ENCODE data around the gene PRDX2.

The PRDX2 gene

DNA sequence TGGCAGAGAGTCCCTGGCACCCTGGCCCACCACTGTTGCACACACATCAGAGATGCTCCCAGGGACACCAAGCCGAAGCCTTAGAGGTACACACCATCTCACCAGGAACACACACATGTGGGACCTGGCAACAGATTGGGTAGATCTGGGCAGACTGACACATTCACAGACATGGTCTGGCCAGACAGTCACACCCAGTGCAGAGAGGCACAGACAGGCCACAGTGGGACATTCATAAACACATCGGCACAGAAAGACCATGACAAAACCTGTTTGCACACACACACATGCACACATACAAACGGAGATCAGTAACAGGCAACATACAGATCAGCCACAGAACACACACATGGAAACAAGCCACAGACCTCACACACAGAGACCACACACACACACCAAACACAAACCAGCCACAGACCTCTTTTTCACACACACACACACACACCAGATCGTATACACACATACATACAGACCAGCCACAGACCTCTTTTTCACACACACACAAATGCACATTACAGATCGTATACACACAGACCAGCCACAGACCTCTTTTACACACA, 16.6 kb downstream of the PRDX2 start:
- TF ChIP-seq FOXP2 (optimal IDR thresholded peaks at IDR 0.05; ENCODE audit: borderline replicate concordance, extremely low read depth, extremely low read length, insufficient read depth): no peak
- no peak for TF ChIP-seq POLR2AphosphoS5 (IDR thresholded peaks at IDR 0.05; ENCODE audit: low read depth, low read length)

DNA sequence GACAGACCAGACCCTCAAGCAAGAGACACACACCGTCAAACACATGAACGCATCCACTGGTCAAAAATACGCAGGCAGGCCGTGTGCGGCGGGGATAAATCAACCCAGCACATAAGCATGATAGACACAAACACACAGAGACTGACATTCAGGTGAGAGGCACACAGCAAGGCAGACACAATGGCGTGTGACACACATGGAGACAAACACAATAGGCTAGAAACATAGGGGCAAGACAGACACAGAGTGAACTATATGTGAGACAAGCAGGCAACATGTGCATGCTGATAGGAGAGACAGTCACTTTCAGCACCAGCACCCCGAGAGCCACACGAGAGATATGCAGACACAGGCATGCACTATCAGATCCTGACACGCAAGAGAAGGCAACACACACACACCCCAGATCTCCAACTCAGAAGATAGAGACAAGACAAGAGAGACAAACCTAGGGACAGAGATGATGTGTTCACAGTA, 17.2 kb downstream of the PRDX2 start:
- TF ChIP-seq POLR2AphosphoS5 (IDR thresholded peaks at IDR 0.05; ENCODE audit: low read depth, low read length): no peak
- no peak; the same call in 1 of the 2 replicates for TF ChIP-seq TAF1 (IDR thresholded peaks at IDR 0.05; ENCODE audit: borderline replicate concordance, insufficient read depth, low read length)

DNA sequence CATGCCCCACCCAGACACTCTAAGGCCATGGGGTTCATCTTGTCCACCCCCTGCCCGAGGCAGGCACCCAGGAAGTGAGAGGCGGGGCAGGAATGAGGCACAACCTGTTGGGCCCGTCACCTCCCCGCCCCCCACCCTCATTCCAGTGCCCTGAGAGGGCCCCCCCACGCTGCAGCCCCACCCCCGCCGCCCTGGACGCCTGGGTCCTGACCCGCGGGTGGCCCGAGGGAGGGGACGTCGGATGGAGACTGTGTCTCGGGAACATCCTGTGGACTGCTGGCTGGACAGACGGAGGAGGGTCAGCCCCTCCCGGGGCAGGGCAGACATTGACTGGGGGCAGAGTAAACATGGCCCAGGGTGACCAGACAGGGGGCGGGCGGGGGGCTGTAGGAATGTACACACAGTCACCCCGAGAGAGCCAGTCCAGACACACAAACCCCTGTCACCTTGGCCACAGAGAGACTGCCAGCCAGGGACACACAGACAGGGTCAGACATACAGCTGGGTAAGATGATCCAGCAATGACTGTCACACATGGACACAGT, 17.7 kb downstream of the PRDX2 start:
- TF ChIP-seq SIN3A (IDR thresholded peaks at IDR 0.05; ENCODE audit: borderline replicate concordance, insufficient read depth, low read length): no peak
- TF ChIP-seq FOXP2 (optimal IDR thresholded peaks at IDR 0.05; ENCODE audit: borderline replicate concordance, extremely low read depth, extremely low read length, insufficient read depth): no peak
- no peak for TF ChIP-seq POLR2AphosphoS5 (IDR thresholded peaks at IDR 0.05; ENCODE audit: low read depth, low read length)
- no peak for TF ChIP-seq TAF1 (IDR thresholded peaks at IDR 0.05; ENCODE audit: borderline replicate concordance, insufficient read depth, low read length)
- TF ChIP-seq, protein P1, sequence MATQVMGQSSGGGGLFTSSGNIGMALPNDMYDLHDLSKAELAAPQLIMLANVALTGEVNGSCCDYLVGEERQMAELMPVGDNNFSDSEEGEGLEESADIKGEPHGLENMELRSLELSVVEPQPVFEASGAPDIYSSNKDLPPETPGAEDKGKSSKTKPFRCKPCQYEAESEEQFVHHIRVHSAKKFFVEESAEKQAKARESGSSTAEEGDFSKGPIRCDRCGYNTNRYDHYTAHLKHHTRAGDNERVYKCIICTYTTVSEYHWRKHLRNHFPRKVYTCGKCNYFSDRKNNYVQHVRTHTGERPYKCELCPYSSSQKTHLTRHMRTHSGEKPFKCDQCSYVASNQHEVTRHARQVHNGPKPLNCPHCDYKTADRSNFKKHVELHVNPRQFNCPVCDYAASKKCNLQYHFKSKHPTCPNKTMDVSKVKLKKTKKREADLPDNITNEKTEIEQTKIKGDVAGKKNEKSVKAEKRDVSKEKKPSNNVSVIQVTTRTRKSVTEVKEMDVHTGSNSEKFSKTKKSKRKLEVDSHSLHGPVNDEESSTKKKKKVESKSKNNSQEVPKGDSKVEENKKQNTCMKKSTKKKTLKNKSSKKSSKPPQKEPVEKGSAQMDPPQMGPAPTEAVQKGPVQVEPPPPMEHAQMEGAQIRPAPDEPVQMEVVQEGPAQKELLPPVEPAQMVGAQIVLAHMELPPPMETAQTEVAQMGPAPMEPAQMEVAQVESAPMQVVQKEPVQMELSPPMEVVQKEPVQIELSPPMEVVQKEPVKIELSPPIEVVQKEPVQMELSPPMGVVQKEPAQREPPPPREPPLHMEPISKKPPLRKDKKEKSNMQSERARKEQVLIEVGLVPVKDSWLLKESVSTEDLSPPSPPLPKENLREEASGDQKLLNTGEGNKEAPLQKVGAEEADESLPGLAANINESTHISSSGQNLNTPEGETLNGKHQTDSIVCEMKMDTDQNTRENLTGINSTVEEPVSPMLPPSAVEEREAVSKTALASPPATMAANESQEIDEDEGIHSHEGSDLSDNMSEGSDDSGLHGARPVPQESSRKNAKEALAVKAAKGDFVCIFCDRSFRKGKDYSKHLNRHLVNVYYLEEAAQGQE (IDR thresholded peaks at IDR 0.05; ENCODE audit: insufficient read depth in 1 of 2, low read depth in 2 of 2, low read length in 2 of 2): no peak

DNA sequence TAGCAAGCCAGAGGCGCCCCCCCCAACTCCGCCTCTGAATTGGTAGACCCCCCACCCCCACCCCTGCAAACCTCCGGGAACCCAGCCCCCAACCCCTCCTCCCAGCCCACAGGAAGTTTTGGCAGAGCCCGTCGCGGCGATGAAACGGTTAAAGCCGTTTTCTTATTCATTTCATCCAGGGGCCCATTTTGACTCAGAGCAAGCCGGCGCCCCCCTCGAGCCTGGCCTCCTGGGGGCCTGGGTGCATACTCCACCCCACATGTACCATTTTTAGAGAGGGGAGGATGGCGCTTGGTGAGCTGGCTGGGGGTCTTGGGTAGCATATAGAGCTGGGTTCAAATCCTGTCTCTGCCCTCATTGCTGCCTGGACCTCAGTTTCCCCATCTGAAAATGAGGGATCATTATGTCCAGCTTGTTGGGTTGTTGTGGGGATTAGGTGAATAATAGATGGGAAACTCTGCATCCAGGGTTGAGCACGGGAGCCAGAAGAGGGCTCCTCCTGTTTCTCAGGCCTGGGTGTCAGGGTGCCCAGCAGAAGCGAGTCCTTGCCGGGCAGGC, 18.2 kb downstream of the PRDX2 start:
- no peak for TF ChIP-seq POLR2AphosphoS5 (IDR thresholded peaks at IDR 0.05; ENCODE audit: low read depth, low read length)
- TF ChIP-seq, protein P1 (IDR thresholded peaks at IDR 0.05; ENCODE audit: insufficient read depth in 1 of 2, low read depth in 2 of 2, low read length in 2 of 2): no peak
- TF ChIP-seq TAF1 (IDR thresholded peaks at IDR 0.05; ENCODE audit: borderline replicate concordance, insufficient read depth, low read length): no peak
- no peak for TF ChIP-seq SIN3A (IDR thresholded peaks at IDR 0.05; ENCODE audit: borderline replicate concordance, insufficient read depth, low read length)
- no peak for TF ChIP-seq FOXP2 (optimal IDR thresholded peaks at IDR 0.05; ENCODE audit: borderline replicate concordance, extremely low read depth, extremely low read length, insufficient read depth)

DNA sequence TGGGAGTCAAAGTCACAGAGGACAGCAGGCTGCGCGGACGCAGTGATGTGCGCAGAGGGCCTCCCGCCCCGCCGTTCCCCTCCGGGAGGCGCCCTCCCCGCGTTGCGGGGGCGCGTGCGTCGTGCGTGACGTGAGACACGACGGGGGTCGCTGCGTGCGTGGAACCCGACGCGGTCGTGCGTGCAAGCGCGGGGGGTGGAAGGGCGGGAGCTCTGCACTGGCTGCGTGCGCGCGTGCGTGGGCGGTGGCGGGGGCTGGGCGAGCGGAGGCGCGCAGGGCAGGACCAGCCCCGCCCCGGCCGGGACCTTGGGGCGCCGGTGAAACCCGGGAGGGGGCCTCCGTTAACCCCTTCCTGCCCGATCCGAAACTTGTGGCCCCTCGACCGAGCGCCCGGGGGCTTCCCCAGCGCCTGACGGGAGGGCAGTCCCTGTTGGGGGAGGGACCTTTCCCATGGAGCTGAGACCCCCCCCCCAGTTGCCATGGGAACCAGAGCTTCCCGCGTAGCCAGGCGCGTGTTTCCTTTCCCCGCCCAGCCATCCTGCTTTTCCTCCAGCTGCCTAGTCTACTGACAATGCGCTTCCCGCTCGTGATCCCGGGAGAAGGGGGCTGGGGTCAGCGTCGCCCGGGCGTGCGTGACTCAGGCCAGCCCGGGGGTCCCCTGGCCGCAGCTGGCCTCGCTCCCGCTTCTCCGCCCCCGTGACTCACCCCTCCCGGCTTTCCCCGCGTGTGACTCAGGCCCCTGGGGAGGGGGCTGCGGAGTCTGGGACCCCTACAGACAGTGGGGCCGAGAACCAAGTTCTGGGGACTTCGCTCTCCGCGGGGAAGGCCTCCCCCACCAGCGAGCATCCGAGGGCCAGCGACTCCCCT, 18.9 kb downstream of the PRDX2 start:
- TF ChIP-seq, protein P1 (IDR thresholded peaks at IDR 0.05; ENCODE audit: insufficient read depth in 1 of 2, low read depth in 2 of 2, low read length in 2 of 2): no peak
- peak; percentile 75; the same call in 1 of the 2 replicates for TF ChIP-seq SIN3A (IDR thresholded peaks at IDR 0.05; ENCODE audit: borderline replicate concordance, insufficient read depth, low read length)

DNA sequence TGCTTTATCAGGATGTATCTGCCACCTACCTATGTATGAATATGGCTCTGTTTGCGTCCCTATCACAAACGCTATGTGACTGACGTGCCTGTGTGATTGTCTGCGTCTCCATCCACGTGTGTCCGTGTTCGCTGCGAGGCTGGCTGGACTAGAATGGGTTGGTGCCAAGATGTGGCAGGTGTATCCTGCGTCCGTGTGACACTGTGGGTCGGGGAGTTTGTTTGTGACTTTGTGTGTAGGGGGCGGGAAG, 19.5 kb downstream of the PRDX2 start:
- TF ChIP-seq POLR2AphosphoS5 (IDR thresholded peaks at IDR 0.05; ENCODE audit: low read depth, low read length) (no peak; the same call in 1 of the 2 replicates), FOXP2 (optimal IDR thresholded peaks at IDR 0.05; ENCODE audit: borderline replicate concordance, extremely low read depth, extremely low read length, insufficient read depth) (no peak), SIN3A (IDR thresholded peaks at IDR 0.05; ENCODE audit: borderline replicate concordance, insufficient read depth, low read length) (no peak), TAF1 (IDR thresholded peaks at IDR 0.05; ENCODE audit: borderline replicate concordance, insufficient read depth, low read length) (no peak)
- TF ChIP-seq, protein P1 (IDR thresholded peaks at IDR 0.05; ENCODE audit: insufficient read depth in 1 of 2, low read depth in 2 of 2, low read length in 2 of 2): no peak

All from PFSK-1 (cell line).